Measurements from ENCODE around the gene LBR. TPM values are rescaled to one million over a fixed set of nuclear protein-coding genes. Genes with fewer than 3 reads are reported as not detected.

The LBR gene
- total RNA-seq, 1 experiment from 2014 or later: 86.0 TPM

GRCh38 chr1:225446595-225446960 lies 18.7 kb upstream of the LBR start (continued):
- TF ChIP-seq, protein P1, sequence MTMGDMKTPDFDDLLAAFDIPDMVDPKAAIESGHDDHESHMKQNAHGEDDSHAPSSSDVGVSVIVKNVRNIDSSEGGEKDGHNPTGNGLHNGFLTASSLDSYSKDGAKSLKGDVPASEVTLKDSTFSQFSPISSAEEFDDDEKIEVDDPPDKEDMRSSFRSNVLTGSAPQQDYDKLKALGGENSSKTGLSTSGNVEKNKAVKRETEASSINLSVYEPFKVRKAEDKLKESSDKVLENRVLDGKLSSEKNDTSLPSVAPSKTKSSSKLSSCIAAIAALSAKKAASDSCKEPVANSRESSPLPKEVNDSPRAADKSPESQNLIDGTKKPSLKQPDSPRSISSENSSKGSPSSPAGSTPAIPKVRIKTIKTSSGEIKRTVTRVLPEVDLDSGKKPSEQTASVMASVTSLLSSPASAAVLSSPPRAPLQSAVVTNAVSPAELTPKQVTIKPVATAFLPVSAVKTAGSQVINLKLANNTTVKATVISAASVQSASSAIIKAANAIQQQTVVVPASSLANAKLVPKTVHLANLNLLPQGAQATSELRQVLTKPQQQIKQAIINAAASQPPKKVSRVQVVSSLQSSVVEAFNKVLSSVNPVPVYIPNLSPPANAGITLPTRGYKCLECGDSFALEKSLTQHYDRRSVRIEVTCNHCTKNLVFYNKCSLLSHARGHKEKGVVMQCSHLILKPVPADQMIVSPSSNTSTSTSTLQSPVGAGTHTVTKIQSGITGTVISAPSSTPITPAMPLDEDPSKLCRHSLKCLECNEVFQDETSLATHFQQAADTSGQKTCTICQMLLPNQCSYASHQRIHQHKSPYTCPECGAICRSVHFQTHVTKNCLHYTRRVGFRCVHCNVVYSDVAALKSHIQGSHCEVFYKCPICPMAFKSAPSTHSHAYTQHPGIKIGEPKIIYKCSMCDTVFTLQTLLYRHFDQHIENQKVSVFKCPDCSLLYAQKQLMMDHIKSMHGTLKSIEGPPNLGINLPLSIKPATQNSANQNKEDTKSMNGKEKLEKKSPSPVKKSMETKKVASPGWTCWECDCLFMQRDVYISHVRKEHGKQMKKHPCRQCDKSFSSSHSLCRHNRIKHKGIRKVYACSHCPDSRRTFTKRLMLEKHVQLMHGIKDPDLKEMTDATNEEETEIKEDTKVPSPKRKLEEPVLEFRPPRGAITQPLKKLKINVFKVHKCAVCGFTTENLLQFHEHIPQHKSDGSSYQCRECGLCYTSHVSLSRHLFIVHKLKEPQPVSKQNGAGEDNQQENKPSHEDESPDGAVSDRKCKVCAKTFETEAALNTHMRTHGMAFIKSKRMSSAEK (CRISPR knock-in tag; IDR thresholded peaks at IDR 0.05; ENCODE audit: borderline replicate concordance): no peak
- TF ChIP-seq, protein P2, sequence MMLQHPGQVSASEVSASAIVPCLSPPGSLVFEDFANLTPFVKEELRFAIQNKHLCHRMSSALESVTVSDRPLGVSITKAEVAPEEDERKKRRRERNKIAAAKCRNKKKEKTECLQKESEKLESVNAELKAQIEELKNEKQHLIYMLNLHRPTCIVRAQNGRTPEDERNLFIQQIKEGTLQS (CRISPR knock-in tag; conservative IDR thresholded peaks at IDR 0.05): no peak
- TF ChIP-seq, protein P3, sequence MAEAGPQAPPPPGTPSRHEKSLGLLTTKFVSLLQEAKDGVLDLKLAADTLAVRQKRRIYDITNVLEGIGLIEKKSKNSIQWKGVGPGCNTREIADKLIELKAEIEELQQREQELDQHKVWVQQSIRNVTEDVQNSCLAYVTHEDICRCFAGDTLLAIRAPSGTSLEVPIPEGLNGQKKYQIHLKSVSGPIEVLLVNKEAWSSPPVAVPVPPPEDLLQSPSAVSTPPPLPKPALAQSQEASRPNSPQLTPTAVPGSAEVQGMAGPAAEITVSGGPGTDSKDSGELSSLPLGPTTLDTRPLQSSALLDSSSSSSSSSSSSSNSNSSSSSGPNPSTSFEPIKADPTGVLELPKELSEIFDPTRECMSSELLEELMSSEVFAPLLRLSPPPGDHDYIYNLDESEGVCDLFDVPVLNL (CRISPR knock-in tag; IDR thresholded peaks at IDR 0.05; ENCODE audit: borderline replicate concordance, low read depth): no peak
- TF ChIP-seq RELA (CRISPR knock-in tag; IDR thresholded peaks at IDR 0.05; ENCODE audit: borderline replicate concordance) (no peak), CREB1 (CRISPR knock-in tag; IDR thresholded peaks at IDR 0.05) (no peak), HMGA2 (CRISPR knock-in tag; IDR thresholded peaks at IDR 0.05) (no peak)

DNA sequence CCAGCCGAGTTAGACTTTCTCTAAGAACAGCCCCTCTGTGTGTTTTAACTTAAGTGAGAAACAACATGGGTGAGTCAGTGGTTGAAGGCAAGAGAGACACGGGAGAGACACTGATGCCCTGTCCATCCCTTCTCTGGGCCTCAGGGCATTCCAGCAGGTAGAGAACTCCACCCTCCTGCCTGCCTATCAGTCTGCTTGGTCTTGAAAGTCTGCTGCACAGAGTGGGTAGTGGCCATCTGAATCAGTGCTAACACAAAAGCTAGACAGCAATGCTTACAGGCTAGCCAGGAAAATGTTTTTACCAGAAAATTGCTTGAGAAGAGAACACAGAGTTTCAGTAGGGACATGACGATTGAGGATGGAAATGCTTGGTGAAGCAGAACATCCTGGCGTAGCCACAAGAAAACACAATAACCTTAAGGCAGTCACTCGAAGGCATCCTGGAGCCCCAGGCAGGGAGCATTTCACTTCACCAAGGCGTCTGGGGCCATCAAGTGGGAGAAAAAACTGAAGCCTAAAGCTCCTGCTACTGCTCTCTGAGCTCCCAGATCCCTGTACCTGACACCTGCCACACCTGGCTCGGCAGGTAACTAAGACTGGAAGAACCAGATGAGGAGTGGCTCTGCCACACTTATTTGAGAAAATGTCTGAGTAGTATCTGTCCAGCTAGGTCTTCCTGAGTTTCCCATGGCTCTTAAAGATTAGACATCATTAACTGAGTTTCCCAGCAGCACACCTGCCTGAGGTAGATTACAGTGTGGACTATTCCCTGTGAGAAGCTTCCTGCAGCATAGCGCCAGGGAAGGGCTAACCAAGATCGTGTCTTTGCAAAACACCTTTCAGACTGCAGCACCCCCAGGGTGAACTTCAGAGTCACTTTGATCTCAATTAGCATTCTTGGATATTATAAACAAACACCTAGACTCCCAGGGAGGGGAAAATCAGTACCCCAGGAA lies 18.1 kb upstream of the LBR start:
- TF ChIP-seq TEAD4 (CRISPR knock-in tag; IDR thresholded peaks at IDR 0.05): no peak
- TF ChIP-seq, protein P3 (CRISPR knock-in tag; IDR thresholded peaks at IDR 0.05; ENCODE audit: borderline replicate concordance, low read depth): no peak
- TF ChIP-seq ETV6 (CRISPR knock-in tag; IDR thresholded peaks at IDR 0.05): no peak
- TF ChIP-seq ZNF416 (CRISPR knock-in tag; IDR thresholded peaks at IDR 0.05): no peak
- TF ChIP-seq ZNF512 (CRISPR knock-in tag; IDR thresholded peaks at IDR 0.05; ENCODE audit: borderline replicate concordance): no peak
- TF ChIP-seq MLX (CRISPR knock-in tag; IDR thresholded peaks at IDR 0.05): no peak
- TF ChIP-seq, protein P4, sequence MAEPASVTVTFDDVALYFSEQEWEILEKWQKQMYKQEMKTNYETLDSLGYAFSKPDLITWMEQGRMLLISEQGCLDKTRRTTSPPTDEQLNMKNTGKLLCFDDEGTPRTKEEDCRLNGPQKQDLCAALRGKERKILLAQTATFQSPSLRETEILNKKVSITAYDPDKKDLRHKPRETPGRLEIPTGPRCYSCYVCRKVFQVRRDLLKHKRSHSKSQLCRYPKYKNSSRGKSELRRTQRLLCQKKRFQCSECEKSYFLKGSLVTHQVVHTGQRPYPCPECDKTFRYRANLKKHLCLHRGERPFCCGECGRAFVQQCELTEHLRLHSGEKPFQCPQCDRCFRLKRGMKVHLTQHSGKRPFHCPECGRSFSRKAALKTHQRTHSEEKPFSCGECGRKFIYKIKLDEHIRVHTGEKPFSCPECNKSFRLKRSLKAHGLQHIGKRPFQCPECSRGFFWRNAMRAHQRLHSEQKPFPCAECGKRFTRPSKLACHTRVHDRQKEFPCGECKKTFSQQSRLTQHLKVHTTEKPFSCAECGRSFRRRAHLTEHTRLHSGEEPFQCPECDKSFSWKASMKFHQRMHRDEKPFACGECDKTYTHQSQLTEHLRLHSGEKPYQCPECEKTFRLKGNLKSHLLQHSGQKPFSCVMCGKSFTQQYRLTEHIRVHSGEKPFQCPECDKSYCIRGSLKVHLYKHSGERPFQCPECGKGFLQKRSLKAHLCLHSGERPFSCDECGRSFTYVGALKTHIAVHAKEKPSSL (CRISPR knock-in tag; conservative IDR thresholded peaks at IDR 0.05): no peak
- TF ChIP-seq OVOL2 (CRISPR knock-in tag; IDR thresholded peaks at IDR 0.05; ENCODE audit: borderline replicate concordance): no peak
- no peak for TF ChIP-seq ZNF219 (CRISPR knock-in tag; IDR thresholded peaks at IDR 0.05; ENCODE audit: borderline replicate concordance)
- CTCF ChIA-PET: interaction anchor here (0.5 to 1.6 kb wide), 5 partner anchors 15 to 522 kb away, joined by 3 to 5 read pairs (median 4); partner anchors contain the start of gene SRP9
- H3K27ac Mint-ChIP-seq: no peak overlapping the region

More for the DNA sequence above, 18.1 kb upstream of the LBR start:
- DNase-seq (ENCODE audit: low spot score) (no peak), ATAC-seq (peak; percentile 7; the same call in 1 of the 2 replicates)
- Mint-ChIP-seq H3K4me3 (no peak overlapping the region), H3K27me3 (ENCODE audit: low read depth) (0 out of 2 replicates have a peak, but pooled peaks cover 4% of the 10 kb centered on the region), H3K9me3 (no peaks in the 10 kb centered on the region), H3K36me3 (no peaks in the 10 kb centered on the region), H3K4me1 (peaks cover 34% of the 10 kb centered on the region)
- POLR2A ChIA-PET: no interaction called here

Measured in WTC11 (cell line).